D721Med (cell line): Measurements from ENCODE around the gene C6orf136.

Experiments
- DNase-seq: peaks from one replicate; pipeline ENCODE4 v3.0.0; 2011; ENCODE audit warnings: low spot score; ENCODE audit not compliant: insufficient read length
- FAIRE-seq: peaks from 2 replicates; lab custom pipeline; 2011; peaks lifted over from hg19 to GRCh38; lab: Jason Lieb, UNC
- CTCF ChIP-seq: IDR thresholded peaks from 2 replicates; pipeline ENCODE4 v1.5.1; 2012; ENCODE audit warnings: mild to moderate bottlenecking, control low read depth; ENCODE audit not compliant: insufficient read depth; ENCODE audit errors: missing control alignments

Gene C6orf136

GRCh38 chr6:30690403-30691207 is 43.7 kb downstream of the C6orf136 start, which contains the start of gene NRM:
Gene NRM (minus strand): TSS chr6:30690984. CDS start chr6:30690974, 10 bp downstream.
- DNase-seq (no peak), FAIRE-seq (no peak)
- no peak for TF ChIP-seq CTCF

GRCh38 chr6:30691208-30691847 is 44.4 kb downstream of the C6orf136 start:
- TF ChIP-seq CTCF: no peak
- FAIRE-seq (no peak), DNase-seq (no peak)

GRCh38 chr6:30696432-30696831 is 49.5 kb downstream of the C6orf136 start:
- DNase-seq (no peak), FAIRE-seq (no peak)
- TF ChIP-seq CTCF: no peak

- TF ChIP-seq CTCF: no peak
- no peak for FAIRE-seq
- no peak for DNase-seq
Measured at GRCh38 chr6:30700340-30700739, 53.4 kb downstream of the C6orf136 start.
